Activated naive CD8-positive, alpha-beta T cell treated with anti-CD3 and anti-CD28 coated beads, Interleukin-2, amount 10 ng/mL, durations not matched to agents 7 days and 5 days (primary cell): ENCODE results near the gene STAC2. TPM values are rescaled to one million over a fixed set of nuclear protein-coding genes. Genes with fewer than 3 reads are reported as not detected.

ENCODE experiments used
- ATAC-seq: fragments of 150-1000 bp; cut with Tn5 transposase; one replicate; pipeline ENCODE4 v1.10.0; 2021; ENCODE audit warnings: low read depth, moderate library complexity
- POLR2A ChIA-PET: fragments of 350-600 bp; sonication (Branson Sonifier 250); formaldehyde crosslinking; loops from one replicate; lab custom pipeline; 2021; ENCODE audit warnings: antibody characterized with exemption; lab: Charles Lee
- DNase-seq: peaks from one replicate; pipeline ENCODE4 v3.0.0; 2021
- H3K27ac Mint-ChIP-seq: one replicate; pipeline ENCODE4 v1.8.0; 2022; ENCODE audit warnings: mild to moderate bottlenecking, mixed read lengths
- H3K27me3 Mint-ChIP-seq: one replicate; pipeline ENCODE4 v1.8.0; 2022; ENCODE audit warnings: mild to moderate bottlenecking, moderate library complexity, mixed read lengths
- H3K36me3 Mint-ChIP-seq: one replicate; pipeline ENCODE4 v1.8.0; 2021; ENCODE audit warnings: mild to moderate bottlenecking, mixed read lengths
- H3K4me1 Mint-ChIP-seq: one replicate; pipeline ENCODE4 v1.8.0; 2021; ENCODE audit warnings: mixed read lengths
- H3K4me3 Mint-ChIP-seq: one replicate; pipeline ENCODE4 v1.8.0; 2022; ENCODE audit warnings: mild to moderate bottlenecking, moderate library complexity, mixed read lengths
- H3K9me3 Mint-ChIP-seq: one replicate; pipeline ENCODE4 v1.8.0; 2021; ENCODE audit warnings: mixed read lengths
- total RNA-seq, 2 experiments: library from RNA; stranded (reverse); gene quantifications; one replicate each; pipeline ENCODE4 v1.2.3, GENCODE V29; 2021

Gene STAC2
- total RNA-seq, 2 experiments from 2014 or later, result not detected

DNA sequence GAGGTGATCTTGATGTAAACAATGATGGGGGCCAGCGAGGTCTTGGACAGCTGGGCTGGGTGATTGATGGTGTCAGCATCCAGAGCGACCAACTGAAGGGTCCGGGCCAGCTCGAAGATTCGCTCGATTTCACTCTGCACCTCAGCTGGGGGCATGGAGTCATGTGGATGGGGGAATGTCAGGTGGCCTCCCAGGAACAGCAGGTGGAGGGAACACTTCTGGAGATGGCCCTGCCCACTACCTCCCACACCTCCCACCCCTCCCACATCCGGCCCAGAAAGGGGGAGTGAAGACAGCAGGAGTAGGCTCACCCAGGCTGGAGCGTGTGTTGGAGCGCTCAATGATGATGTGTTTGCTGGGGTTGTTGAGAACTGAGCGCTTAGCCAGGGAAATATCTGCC, 42.0 kb downstream of the STAC2 start:
- POLR2A ChIA-PET, result no interaction called here

DNA sequence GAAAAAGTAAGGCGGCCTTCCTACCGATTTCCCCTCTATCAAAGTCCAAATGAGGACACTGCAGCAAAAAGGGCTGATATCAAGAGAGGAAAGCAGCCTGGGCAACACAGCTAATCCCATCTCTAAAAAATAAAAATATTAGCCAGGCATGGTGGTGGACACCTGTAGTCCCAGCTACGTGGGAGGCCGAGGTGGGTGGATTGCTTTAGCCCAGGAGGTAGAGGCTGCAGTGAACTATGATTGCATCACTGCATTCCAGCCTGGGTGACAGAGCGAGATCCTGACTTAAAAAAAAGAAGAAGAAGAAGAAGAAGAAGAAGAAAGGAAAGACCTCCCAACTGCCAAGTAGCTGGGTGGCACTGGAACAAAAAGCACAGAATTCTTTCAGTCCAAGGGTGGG, 42.7 kb downstream of the STAC2 start:
- H3K27me3 Mint-ChIP-seq, result no peaks in the 10 kb centered on the region
- no peaks in the 10 kb centered on the region for H3K9me3 Mint-ChIP-seq
- H3K4me1 Mint-ChIP-seq, result peaks cover 4% of the 10 kb centered on the region
- no peak overlapping the region for H3K4me3 Mint-ChIP-seq
- no peak for DNase-seq
- ATAC-seq, result no peak
- POLR2A ChIA-PET, result no interaction called here
- no peak overlapping the region for H3K27ac Mint-ChIP-seq
- peaks cover 22% of the 10 kb centered on the region for H3K36me3 Mint-ChIP-seq

More for the DNA sequence above, 42.0 kb downstream of the STAC2 start:
- no peaks in the 10 kb centered on the region for H3K27me3 Mint-ChIP-seq
- no peak overlapping the region for H3K4me3 Mint-ChIP-seq
- H3K4me1 Mint-ChIP-seq, result peaks cover 4% of the 10 kb centered on the region
- no peak overlapping the region for H3K27ac Mint-ChIP-seq
- ATAC-seq (no peak), DNase-seq (no peak)
- H3K36me3 Mint-ChIP-seq, result peaks cover 21% of the 10 kb centered on the region
- no peaks in the 10 kb centered on the region for H3K9me3 Mint-ChIP-seq

DNA sequence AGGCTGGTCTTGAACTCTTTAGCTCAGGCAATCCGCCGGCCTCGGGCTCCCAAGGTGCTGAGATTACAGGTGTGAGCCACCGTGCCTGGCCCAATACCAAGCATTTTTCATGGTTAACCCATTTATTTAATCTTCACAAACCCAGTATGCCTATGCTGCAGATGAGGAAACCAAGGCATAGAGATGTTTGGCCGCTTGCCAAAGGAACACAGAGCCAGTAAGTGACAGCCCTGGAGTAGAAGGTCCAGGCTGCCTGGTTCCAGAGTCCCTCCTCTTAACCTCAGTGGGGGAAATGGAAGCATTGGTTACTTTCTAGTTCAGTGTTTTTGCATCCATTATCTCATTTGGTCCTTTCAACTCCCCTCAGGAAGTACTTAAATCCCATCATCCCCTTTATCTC, 44.4 kb downstream of the STAC2 start:
- Mint-ChIP-seq H3K4me1 (peaks cover 4% of the 10 kb centered on the region), H3K27me3 (no peaks in the 10 kb centered on the region), H3K4me3 (no peak overlapping the region), H3K36me3 (peaks cover 34% of the 10 kb centered on the region), H3K27ac (no peak overlapping the region), H3K9me3 (no peaks in the 10 kb centered on the region)
- ATAC-seq, result no peak
- POLR2A ChIA-PET, result interaction anchor here (1.9 kb wide), 1 partner anchor 17 kb away, joined by 5 read pairs; no protein-coding TSS in a partner anchor
- DNase-seq, result no peak

DNA sequence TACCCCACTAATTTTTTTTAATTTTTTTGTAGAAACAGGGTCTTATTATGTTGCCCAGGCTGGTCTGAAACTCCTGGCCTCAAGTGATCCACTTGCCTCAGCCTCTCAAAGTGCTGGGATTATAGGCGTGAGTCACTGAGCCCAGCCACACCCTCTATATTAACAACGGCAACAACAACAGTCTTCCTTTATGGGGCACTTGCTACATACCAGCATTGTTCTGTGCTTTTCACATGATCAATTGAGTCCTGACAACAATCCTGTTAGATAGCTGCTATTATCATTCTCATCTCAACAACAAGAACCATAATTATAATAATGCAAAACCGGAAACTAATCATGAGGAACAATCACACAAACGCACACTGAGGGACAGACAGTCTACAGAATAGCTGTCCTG, 47.2 kb downstream of the STAC2 start:
- peaks cover 4% of the 10 kb centered on the region for H3K4me1 Mint-ChIP-seq
- no peak for DNase-seq
- H3K36me3 Mint-ChIP-seq, result peaks cover 21% of the 10 kb centered on the region
- no peaks in the 10 kb centered on the region for H3K27me3 Mint-ChIP-seq
- H3K4me3 Mint-ChIP-seq, result no peak overlapping the region
- POLR2A ChIA-PET, result interaction anchor here (0.6 kb wide), 1 partner anchor 1081 kb away, joined by 3 read pairs; no protein-coding TSS in a partner anchor
- ATAC-seq, result no peak
- H3K9me3 Mint-ChIP-seq, result no peaks in the 10 kb centered on the region
- H3K27ac Mint-ChIP-seq, result no peak overlapping the region

DNA sequence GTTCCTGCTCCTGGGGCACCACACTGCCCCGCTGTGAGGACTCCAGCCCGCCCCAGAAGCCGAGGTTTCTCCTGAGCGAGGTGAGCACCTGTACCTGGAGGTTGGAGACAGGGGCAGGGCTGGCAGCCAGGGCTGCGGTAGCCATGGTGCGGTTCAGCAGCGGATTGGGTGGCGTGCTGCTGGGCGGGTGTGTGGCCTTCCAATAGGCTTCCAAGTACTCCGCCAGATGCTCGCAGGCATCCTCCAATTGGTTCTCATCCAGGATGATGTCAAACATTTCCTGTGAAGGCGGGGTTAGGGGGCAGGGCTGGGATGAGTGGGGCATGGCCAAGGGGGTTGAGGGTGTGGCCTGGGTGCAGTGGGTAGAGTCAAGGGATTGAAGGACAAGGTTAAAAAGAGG, 48.5 kb downstream of the STAC2 start:
- peaks cover 13% of the 10 kb centered on the region for H3K36me3 Mint-ChIP-seq
- no peaks in the 10 kb centered on the region for H3K27me3 Mint-ChIP-seq
- ATAC-seq (no peak), DNase-seq (no peak)
- no peak overlapping the region for H3K4me3 Mint-ChIP-seq
- H3K4me1 Mint-ChIP-seq, result peaks cover 14% of the 10 kb centered on the region
- H3K9me3 Mint-ChIP-seq, result no peaks in the 10 kb centered on the region
- no peak overlapping the region for H3K27ac Mint-ChIP-seq
- POLR2A ChIA-PET, result no interaction called here

DNA sequence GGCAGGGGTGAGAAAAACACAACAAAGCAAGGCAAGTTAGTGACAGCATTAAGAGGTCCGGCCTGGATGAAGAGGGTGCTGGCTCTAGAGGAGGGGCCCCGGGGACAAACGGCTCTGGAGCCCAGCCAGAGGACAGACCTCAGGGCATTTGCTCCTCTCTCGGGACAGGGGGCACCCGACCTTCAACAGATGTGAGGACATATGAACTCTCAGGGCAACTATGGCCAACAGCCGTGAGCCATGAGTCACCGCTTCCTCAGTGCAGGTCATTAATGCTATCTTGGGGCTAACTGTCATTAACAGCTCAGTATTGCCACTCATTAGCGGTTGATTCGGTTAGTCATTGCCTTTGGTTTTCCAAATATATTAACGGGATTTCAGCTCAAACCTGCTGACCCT, 50.1 kb downstream of the STAC2 start:
- no peaks in the 10 kb centered on the region for H3K9me3 Mint-ChIP-seq

DNA sequence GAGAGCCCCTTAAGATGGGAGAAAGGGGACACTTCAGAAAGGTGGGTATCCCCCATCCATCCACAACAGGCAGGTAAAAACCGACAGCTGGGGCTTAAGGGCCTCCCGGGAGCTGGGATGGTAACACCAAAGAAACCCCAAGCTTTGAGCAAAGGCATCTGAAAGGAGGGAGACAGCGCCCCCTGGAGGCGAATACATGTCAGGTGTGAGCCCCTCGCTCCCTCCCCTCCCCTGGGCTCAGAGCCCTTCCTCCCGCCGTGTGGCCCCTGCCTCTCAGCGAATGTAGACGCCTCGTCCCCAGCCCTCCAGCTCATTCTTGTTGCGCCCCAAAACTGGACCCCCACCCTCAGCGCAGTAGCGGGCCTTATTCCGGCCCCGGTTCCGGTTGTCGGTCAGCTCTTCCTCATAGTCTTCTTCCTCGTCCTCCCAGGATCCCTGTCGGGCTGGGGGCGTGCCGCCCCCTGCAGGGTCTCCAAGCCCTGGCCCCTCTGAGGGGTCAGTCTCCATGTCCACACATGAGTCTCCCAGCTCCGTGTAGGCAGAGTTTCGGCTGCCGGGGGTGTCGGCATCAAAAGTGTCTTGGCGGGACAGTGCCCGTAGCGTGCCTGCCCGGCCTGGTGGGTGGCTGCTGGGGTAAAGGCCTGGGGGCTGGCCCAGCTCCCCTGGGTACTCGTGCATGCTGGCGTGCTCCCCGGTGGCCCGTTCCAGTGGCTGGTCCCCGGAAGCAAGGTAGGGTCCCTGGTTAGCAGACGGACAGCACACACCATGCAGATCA, 50.6 kb downstream of the STAC2 start:
- peak; percentile 79 for ATAC-seq
- Mint-ChIP-seq H3K4me3 (no peak overlapping the region), H3K9me3 (no peaks in the 10 kb centered on the region), H3K4me1 (peaks cover 25% of the 10 kb centered on the region), H3K27me3 (peaks cover 9% of the 10 kb centered on the region), H3K27ac (peak overlapping the region; percentile 21), H3K36me3 (peaks cover 13% of the 10 kb centered on the region)
- POLR2A ChIA-PET, result interaction anchor here (0.6 to 1.8 kb wide), 8 partner anchors 9 to 305 kb away, joined by 3 to 8 read pairs (median 4); partner anchors contain the start of genes ARL5C, LASP1 and PLXDC1
- DNase-seq, result peak; percentile 80

More for the DNA sequence above, 50.1 kb downstream of the STAC2 start:
- ATAC-seq (no peak), DNase-seq (no peak)
- peaks cover 4% of the 10 kb centered on the region for H3K27me3 Mint-ChIP-seq
- POLR2A ChIA-PET, result interaction anchor here (1.8 kb wide), 1 partner anchor 10 kb away, joined by 8 read pairs; the partner anchor contains the start of gene ARL5C
- H3K36me3 Mint-ChIP-seq, result peaks cover 13% of the 10 kb centered on the region
- H3K4me3 Mint-ChIP-seq, result no peak overlapping the region
- H3K27ac Mint-ChIP-seq, result no peak overlapping the region
- peaks cover 21% of the 10 kb centered on the region for H3K4me1 Mint-ChIP-seq

DNA sequence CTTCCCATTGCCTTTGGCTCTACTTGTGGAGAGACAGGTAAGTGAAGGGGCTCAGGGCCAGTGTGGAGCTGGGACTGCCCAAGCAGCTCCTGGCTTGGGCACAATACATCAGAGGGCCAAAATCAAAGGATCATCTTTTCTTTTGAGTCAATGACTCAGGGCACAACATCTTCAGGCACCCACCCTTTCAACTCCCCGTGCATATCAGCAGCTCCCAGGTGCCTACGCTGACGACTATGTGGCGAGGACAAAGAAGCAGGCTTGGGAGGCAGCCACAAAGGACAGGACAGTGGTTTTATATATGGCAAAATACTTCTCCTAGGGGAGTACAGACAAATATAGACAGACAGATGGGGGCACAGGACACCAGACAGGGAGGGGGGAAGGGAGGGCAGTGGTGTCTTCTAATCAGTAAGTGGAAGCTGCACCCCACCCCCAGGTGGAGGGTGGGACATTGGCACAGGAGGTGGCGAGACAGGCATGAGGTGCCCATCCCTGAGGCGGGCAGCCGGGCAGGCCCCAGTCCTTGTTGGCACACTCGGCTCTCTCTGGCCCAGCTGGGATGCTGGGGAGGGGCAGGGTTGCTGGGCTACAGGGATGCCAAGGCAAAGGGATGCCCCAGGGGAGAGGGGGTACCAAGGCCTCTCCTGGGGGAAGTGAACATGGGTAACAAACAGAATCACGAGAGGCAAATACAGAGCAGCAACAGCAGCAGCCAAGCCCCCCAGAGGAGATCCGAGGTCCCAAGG, 52.0 kb downstream of the STAC2 start:
- Mint-ChIP-seq H3K36me3 (peaks cover 13% of the 10 kb centered on the region), H3K27me3 (peaks cover 16% of the 10 kb centered on the region), H3K4me3 (no peak overlapping the region), H3K27ac (no peak overlapping the region), H3K4me1 (peaks cover 28% of the 10 kb centered on the region), H3K9me3 (no peaks in the 10 kb centered on the region)
- POLR2A ChIA-PET, result interaction anchor here (1.0 to 1.8 kb wide), 8 partner anchors 8 to 304 kb away, joined by 3 to 11 read pairs (median 4); partner anchors contain the start of genes ARL5C, LASP1 and RPL19
- no peak for ATAC-seq
- DNase-seq, result no peak

DNA sequence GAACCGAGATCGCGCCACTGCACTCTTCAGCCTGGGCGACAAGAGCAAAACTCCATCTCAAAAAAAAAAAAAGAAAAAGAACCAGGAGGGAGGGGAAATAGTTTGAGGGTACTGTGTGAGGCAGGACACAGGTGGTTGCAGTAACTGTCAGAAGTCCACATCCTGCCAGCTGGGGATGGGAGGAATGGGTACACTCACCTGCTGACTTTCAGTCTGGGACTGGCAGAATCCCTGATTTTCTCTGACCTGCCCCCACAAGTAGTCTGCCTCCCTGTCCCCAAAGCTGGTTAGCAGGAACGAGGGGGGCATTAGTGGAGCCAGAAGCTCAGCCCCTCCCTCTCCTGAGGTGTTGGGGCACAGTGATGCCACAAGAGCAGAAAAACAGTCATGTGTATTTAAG, 52.7 kb downstream of the STAC2 start:
- ATAC-seq (no peak), DNase-seq (no peak)
- peak overlapping the region; percentile 34 for H3K27ac Mint-ChIP-seq
- peaks cover 3% of the 10 kb centered on the region for H3K9me3 Mint-ChIP-seq
- H3K36me3 Mint-ChIP-seq, result peaks cover 13% of the 10 kb centered on the region
- POLR2A ChIA-PET, result interaction anchor here (1.2 to 1.7 kb wide), 5 partner anchors 9 to 119 kb away, joined by 3 to 11 read pairs (median 5); partner anchors contain the start of gene RPL19
- H3K4me1 Mint-ChIP-seq, result peaks cover 30% of the 10 kb centered on the region
- H3K4me3 Mint-ChIP-seq, result no peak overlapping the region
- peaks cover 20% of the 10 kb centered on the region for H3K27me3 Mint-ChIP-seq

DNA sequence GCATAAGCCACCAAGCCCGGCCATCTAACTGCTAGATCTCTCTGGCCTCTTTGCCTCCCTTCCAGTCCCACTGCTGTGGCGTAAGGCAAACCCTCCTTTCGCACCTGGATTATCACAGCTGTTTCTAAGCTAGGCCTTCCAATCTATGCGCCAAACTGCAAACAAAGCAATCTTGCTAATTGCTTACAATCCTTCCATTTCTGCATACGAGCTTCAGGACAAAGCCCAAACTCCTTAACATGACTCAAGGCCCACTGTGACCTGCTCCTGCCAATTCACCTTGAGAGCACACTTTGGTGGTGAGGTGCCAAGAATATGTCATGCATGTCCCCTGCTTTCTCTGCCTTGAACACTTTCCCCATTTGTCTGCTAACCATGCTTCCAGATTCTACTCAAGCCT, 53.8 kb downstream of the STAC2 start:
- no peak for ATAC-seq
- Mint-ChIP-seq H3K27me3 (peaks cover 20% of the 10 kb centered on the region), H3K4me1 (peaks cover 39% of the 10 kb centered on the region), H3K4me3 (no peak overlapping the region), H3K9me3 (peaks cover 3% of the 10 kb centered on the region), H3K27ac (no peak overlapping the region), H3K36me3 (peaks cover 3% of the 10 kb centered on the region)
- no peak for DNase-seq
- POLR2A ChIA-PET, result interaction anchor here (1.6 kb wide), 1 partner anchor 8 kb away, joined by 11 read pairs; no protein-coding TSS in a partner anchor

DNA sequence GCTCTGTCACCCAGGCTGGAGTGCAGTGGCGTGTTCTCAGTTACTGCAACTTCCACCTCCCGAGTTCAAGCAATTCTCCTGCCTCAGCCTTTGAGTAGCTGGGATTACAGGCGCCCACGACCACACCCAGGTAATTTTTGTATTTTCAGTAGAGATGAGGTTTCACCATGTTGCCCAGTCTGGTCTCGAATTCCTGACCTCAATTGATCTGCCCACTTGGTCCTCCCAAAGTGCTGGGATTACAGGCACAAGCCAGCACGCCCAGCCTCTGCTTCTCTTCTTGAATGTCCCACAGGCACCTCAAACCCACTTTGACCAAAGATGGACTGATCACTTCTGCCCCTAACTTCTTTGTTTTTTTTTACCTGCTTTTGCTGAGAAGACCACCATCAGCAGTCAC, 55.2 kb downstream of the STAC2 start:
- Mint-ChIP-seq H3K27me3 (peaks cover 32% of the 10 kb centered on the region), H3K9me3 (peaks cover 3% of the 10 kb centered on the region), H3K4me1 (peaks cover 51% of the 10 kb centered on the region), H3K4me3 (no peak overlapping the region), H3K27ac (no peak overlapping the region), H3K36me3 (no peaks in the 10 kb centered on the region)
- POLR2A ChIA-PET, result interaction anchor here (0.6 to 1.0 kb wide), 4 partner anchors 29 to 265 kb away, joined by 3 to 4 read pairs (median 3); partner anchors contain the start of gene RPL19
- DNase-seq (no peak), ATAC-seq (no peak)

DNA sequence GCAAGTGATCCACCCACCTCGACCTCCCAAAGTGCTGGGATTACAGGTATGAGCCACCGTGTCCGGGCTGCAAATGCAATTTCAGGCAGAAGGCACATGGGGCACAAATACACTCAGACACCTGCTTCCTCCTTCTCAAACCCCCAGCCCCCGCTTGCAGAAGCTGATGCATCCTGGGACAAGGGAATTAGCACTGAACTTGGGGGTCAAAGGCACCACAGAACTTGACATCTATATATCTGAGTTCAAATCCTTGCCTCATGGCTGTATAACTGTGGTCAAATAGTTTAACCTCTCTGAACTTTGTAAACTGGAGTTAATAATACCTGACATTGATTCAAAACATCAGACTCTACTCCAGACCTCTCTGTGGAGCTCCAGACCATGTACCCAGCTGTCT, 55.6 kb downstream of the STAC2 start:
- no peak overlapping the region for H3K4me3 Mint-ChIP-seq
- POLR2A ChIA-PET, result interaction anchor here (0.6 to 1.0 kb wide), 3 partner anchors 30 to 261 kb away, joined by 3 to 4 read pairs (median 3); partner anchors contain the start of gene RPL19
- no peak overlapping the region for H3K27ac Mint-ChIP-seq
- no peaks in the 10 kb centered on the region for H3K36me3 Mint-ChIP-seq
- peaks cover 3% of the 10 kb centered on the region for H3K9me3 Mint-ChIP-seq
- H3K27me3 Mint-ChIP-seq, result peaks cover 32% of the 10 kb centered on the region
- peaks cover 53% of the 10 kb centered on the region for H3K4me1 Mint-ChIP-seq
- DNase-seq (no peak), ATAC-seq (no peak)

DNA sequence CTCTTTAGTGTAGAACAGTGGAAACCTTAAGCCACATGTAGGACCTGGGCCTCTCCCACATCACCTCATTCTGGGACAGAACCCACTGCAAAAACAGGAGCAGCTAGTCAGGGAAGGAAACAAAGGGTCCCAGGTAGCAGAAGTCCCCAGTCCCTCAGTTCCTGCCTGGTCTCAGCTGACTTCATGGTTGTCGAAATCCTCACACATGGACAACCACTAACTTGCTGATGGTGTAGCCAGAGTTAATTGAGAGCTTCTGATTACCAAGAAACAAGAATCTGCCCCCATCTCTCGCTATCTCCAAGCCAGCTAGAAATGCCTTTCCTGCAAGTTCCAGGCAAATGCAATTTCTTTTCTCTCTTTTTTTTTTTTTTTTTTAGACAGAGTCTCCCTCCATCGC, 56.2 kb downstream of the STAC2 start:
- H3K9me3 Mint-ChIP-seq, result peaks cover 3% of the 10 kb centered on the region
- H3K27ac Mint-ChIP-seq, result no peak overlapping the region
- no peaks in the 10 kb centered on the region for H3K36me3 Mint-ChIP-seq
- peaks cover 51% of the 10 kb centered on the region for H3K4me1 Mint-ChIP-seq
- DNase-seq (no peak), ATAC-seq (no peak)
- H3K4me3 Mint-ChIP-seq, result no peak overlapping the region
- peaks cover 32% of the 10 kb centered on the region for H3K27me3 Mint-ChIP-seq
- POLR2A ChIA-PET, result interaction anchor here (0.7 kb wide), 2 partner anchors 16 to 191 kb away, joined by 3 to 6 read pairs; no protein-coding TSS in a partner anchor
